DND-41 (cell line): ENCODE results near the gene SMIM35.

Experiments used
- ATAC-seq: fragments of 200-7000 bp; cut with Tn5 transposase; 3 replicates; pipeline ENCODE4 v1.9.1; 2021; ENCODE audit warnings: low read depth; ENCODE audit not compliant: insufficient read depth
- DNase-seq: peaks from one replicate; pipeline ENCODE4 v3.0.0-alpha.2; 2020
- H2AFZ ChIP-seq: 2 replicates; pipeline ENCODE4 v1.6.0; 2012; ENCODE audit warnings: low read depth, low read length
- H3K27ac ChIP-seq: 2 replicates; pipeline ENCODE4 v1.5.1; 2012; ENCODE audit warnings: low read length, inconsistent platforms
- H3K27me3 ChIP-seq: fragments of 200-600 bp; sonication (generic); 2 replicates; pipeline ENCODE4 v1.6.0; 2012; ENCODE audit warnings: low read length, mild to moderate bottlenecking, inconsistent platforms; ENCODE audit not compliant: insufficient read depth, poor library complexity
- H3K36me3 ChIP-seq: 2 replicates; pipeline ENCODE4 v1.5.1; 2012; ENCODE audit warnings: low read length, inconsistent platforms; ENCODE audit not compliant: insufficient read depth
- H3K4me1 ChIP-seq: 2 replicates; pipeline ENCODE4 v1.5.1; 2012; ENCODE audit warnings: mild to moderate bottlenecking, low read length; ENCODE audit not compliant: insufficient read depth
- H3K4me2 ChIP-seq: 2 replicates; pipeline ENCODE4 v1.6.0; 2012; ENCODE audit warnings: mild to moderate bottlenecking, moderate library complexity, low read length, inconsistent platforms; ENCODE audit not compliant: insufficient read depth
- H3K4me3 ChIP-seq, 2 experiments: fragments of 200-600 bp in 1 of 2; shearing (Covaris generic) in 1 of 2; 2 replicates each; pipeline ENCODE4 v1.5.1; 2012 to 2016; ENCODE audit warnings: inconsistent platforms in 2 of 2, low read length in 2 of 2, mild to moderate bottlenecking in 2 of 2, low read depth in 1 of 2, moderate library complexity in 1 of 2
- H3K79me2 ChIP-seq: 2 replicates; pipeline ENCODE4 v1.6.0; 2012; ENCODE audit warnings: low read length, inconsistent platforms; ENCODE audit not compliant: insufficient read depth
- H3K9ac ChIP-seq: 2 replicates; pipeline ENCODE4 v1.6.0; 2012; ENCODE audit warnings: low read depth, mild to moderate bottlenecking, inconsistent platforms, low read length, moderate library complexity
- H3K9me3 ChIP-seq: 2 replicates; pipeline ENCODE4 v1.5.1; 2012; ENCODE audit warnings: low read length, moderate library complexity, mild to moderate bottlenecking, inconsistent platforms; ENCODE audit not compliant: insufficient read depth, severe bottlenecking
- H4K20me1 ChIP-seq: 2 replicates; pipeline ENCODE4 v1.6.0; 2012; ENCODE audit warnings: low read length; ENCODE audit not compliant: insufficient read depth
- EZH2 ChIP-seq: IDR thresholded peaks from 3 replicates; pipeline ENCODE4 v1.6.1; 2012; ENCODE audit warnings: borderline replicate concordance, low read depth, mild to moderate bottlenecking, moderate library complexity, low read length, inconsistent platforms; ENCODE audit not compliant: severe bottlenecking
- TF ChIP-seq, protein P1 (sequence below): IDR thresholded peaks from 2 replicates; pipeline ENCODE4 v1.5.1; 2012; ENCODE audit warnings: borderline replicate concordance, low read length, moderate library complexity, mild to moderate bottlenecking; ENCODE audit not compliant: poor library complexity, severe bottlenecking; ENCODE audit errors: extremely low read depth

SMIM35 gene

DNA sequence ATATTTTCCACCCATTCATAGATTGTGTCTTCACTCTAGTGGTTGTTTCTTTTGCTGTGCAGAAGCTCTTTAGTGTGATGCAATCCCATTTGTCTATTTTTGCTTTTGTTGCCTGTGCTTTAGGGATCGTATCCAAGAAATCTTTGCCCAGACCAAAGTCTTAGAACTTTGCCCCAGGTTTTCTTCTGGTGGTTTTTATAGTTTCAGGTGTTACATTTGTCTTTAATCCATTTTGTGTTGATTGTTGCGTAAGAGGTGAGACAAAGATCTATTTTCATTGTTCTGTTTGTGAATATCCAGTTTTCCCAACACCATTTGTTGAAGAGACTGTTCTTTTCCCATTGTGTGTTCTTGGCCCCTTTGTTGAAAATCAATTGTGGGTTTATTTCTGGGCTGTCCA is 94.1 kb downstream of the SMIM35 start:
- no peaks in the 10 kb centered on the region for H3K36me3 ChIP-seq
- no peaks in the 10 kb centered on the region for H3K9me3 ChIP-seq
- H3K79me2 ChIP-seq, result no peaks in the 10 kb centered on the region
- no peak overlapping the region for H3K9ac ChIP-seq
- no peak for ATAC-seq
- peaks cover 9% of the 10 kb centered on the region for H3K4me1 ChIP-seq
- no peak overlapping the region for H2AFZ ChIP-seq
- H3K4me2 ChIP-seq, result no peak overlapping the region
- DNase-seq, result no peak
- no peak overlapping the region for H3K27ac ChIP-seq
- TF ChIP-seq, protein P1, sequence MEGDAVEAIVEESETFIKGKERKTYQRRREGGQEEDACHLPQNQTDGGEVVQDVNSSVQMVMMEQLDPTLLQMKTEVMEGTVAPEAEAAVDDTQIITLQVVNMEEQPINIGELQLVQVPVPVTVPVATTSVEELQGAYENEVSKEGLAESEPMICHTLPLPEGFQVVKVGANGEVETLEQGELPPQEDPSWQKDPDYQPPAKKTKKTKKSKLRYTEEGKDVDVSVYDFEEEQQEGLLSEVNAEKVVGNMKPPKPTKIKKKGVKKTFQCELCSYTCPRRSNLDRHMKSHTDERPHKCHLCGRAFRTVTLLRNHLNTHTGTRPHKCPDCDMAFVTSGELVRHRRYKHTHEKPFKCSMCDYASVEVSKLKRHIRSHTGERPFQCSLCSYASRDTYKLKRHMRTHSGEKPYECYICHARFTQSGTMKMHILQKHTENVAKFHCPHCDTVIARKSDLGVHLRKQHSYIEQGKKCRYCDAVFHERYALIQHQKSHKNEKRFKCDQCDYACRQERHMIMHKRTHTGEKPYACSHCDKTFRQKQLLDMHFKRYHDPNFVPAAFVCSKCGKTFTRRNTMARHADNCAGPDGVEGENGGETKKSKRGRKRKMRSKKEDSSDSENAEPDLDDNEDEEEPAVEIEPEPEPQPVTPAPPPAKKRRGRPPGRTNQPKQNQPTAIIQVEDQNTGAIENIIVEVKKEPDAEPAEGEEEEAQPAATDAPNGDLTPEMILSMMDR, result no peak
- no peak for TF ChIP-seq EZH2
- H3K4me3 ChIP-seq, result no peak overlapping the region
- no peaks in the 10 kb centered on the region for H3K27me3 ChIP-seq
- H4K20me1 ChIP-seq, result no peaks in the 10 kb centered on the region

- no peaks in the 10 kb centered on the region for H3K36me3 ChIP-seq
- DNase-seq (no peak), ATAC-seq (no peak)
- H4K20me1 ChIP-seq, result no peaks in the 10 kb centered on the region
- H3K4me2 ChIP-seq, result no peak overlapping the region
- no peak overlapping the region for H2AFZ ChIP-seq
- no peak overlapping the region for H3K9ac ChIP-seq
- no peak overlapping the region for H3K27ac ChIP-seq
- H3K27me3 ChIP-seq, result peaks cover 3% of the 10 kb centered on the region
- H3K9me3 ChIP-seq, result no peaks in the 10 kb centered on the region
- H3K4me1 ChIP-seq, result peaks cover 13% of the 10 kb centered on the region
- TF ChIP-seq, protein P1, result no peak
- TF ChIP-seq EZH2, result no peak
- no peaks in the 10 kb centered on the region for H3K79me2 ChIP-seq
- H3K4me3 ChIP-seq, result no peak overlapping the region
Measured at GRCh38 chr11:117992136-117992535, 94.6 kb downstream of the SMIM35 start.

DNA sequence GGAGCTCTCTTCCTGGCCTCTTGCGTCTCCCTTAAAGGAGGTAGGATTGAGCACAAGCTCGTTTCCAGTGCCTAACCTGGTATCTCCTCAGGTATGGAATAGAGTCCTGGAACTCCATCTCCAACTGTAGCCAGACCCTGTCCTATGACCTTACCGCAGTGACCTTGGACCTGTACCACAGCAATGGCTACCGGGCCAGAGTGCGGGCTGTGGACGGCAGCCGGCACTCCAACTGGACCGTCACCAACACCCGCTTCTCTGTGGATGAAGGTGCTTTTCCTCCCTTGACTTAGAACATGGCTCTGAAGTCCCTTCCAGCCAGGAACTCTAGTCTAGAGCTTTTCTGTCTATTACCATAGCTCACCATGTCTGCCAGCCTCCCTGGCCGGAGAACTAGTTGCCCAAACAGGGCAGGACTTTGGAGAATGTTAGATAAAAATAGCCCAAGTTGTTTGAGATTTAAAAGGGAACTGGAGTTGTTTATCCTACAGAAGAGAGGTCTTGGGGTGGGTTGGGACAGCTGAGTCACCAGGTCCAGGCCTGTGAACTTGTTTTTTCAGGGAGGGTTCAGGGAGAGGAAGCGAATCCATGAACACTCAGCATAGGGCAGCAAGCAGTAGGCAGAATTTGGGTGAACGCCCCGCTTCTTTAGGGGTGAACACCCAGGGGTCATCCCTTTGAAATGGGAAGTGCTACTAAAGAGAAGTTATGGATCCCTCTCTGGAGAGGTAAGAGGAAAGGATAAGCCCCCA is 97.2 kb downstream of the SMIM35 start:
- Histone ChIP-seq H3K4me2 (no peak overlapping the region), H3K27ac (no peak overlapping the region), H2AFZ (no peak overlapping the region), H3K4me3 (no peak overlapping the region), H3K9me3 (no peaks in the 10 kb centered on the region), H4K20me1 (no peaks in the 10 kb centered on the region), H3K36me3 (no peaks in the 10 kb centered on the region), H3K9ac (no peak overlapping the region), H3K79me2 (no peaks in the 10 kb centered on the region), H3K27me3 (peaks cover 14% of the 10 kb centered on the region), H3K4me1 (peaks cover 28% of the 10 kb centered on the region)
- ATAC-seq (no peak), DNase-seq (no peak)
- TF ChIP-seq, protein P1, result no peak
- TF ChIP-seq EZH2, result no peak
